A549 (cell line): ENCODE results near the gene OSBPL2.

ENCODE experiments used
- CEBPB ChIP-seq, 2 experiments: fragments of >200 bp in 1 of 2; sonication (Bioruptor Twin) in 1 of 2; formaldehyde crosslinking in 1 of 2; IDR thresholded peaks; 2 replicates each; pipeline ENCODE4 v1.6.1; 2012 to 2016
- CTCF ChIP-seq: fragments of >200 bp; sonication (Bioruptor Twin); formaldehyde crosslinking; IDR thresholded peaks from 3 replicates; pipeline ENCODE4 v1.5.1; 2016
- EP300 ChIP-seq, 2 experiments: fragments of >200 bp; sonication (Bioruptor Twin); formaldehyde crosslinking; IDR thresholded peaks; 2 replicates in 1 of 2; 3 replicates in 1 of 2; pipeline ENCODE4 v1.6.1; 2016 to 2017
- ESRRA ChIP-seq: fragments of 150-350 bp; IDR thresholded peaks from 2 replicates; pipeline ENCODE4 v1.6.1; 2014; ENCODE audit warnings: mild to moderate bottlenecking, low read length, borderline replicate concordance
- FOSL2 ChIP-seq, 2 experiments: fragments of 450-650 bp in 1 of 2; fragments of >200 bp in 1 of 2; sonication (Bioruptor Twin) in 1 of 2; formaldehyde crosslinking; IDR thresholded peaks; 2 replicates each; pipeline versions ENCODE4 v1.5.0 to v1.6.1; 2016 to 2020; ENCODE audit warnings: mild to moderate bottlenecking in 1 of 2, moderate library complexity in 1 of 2
- HDAC2 ChIP-seq: fragments of 200-600 bp; sonication (generic); IDR thresholded peaks from 2 replicates; pipeline ENCODE4 v1.6.1; 2016
- KDM5A ChIP-seq: fragments of 200-600 bp; sonication (generic); IDR thresholded peaks from 2 replicates; pipeline ENCODE4 v1.6.1; 2016; ENCODE audit warnings: antibody characterized with exemption, mild to moderate bottlenecking
- POLR2AphosphoS2 ChIP-seq: conservative IDR thresholded peaks from 2 replicates; pipeline ENCODE4 v1.6.1; 2012; ENCODE audit warnings: low read length, improper control_type of control experiment, inconsistent platforms
- ZSCAN20 ChIP-seq: fragments of 250-450 bp; sonication (Bioruptor Pico); IDR thresholded peaks from 2 replicates; pipeline ENCODE4 v1.8.0; 2022; ENCODE audit warnings: mild to moderate bottlenecking, moderate library complexity
- TF ChIP-seq, protein P1 (sequence below): fragments of 200-600 bp; sonication (generic); IDR thresholded peaks from 2 replicates; pipeline ENCODE4 v1.6.1; 2016; ENCODE audit warnings: antibody characterized with exemption, mild to moderate bottlenecking, moderate library complexity

DNA sequence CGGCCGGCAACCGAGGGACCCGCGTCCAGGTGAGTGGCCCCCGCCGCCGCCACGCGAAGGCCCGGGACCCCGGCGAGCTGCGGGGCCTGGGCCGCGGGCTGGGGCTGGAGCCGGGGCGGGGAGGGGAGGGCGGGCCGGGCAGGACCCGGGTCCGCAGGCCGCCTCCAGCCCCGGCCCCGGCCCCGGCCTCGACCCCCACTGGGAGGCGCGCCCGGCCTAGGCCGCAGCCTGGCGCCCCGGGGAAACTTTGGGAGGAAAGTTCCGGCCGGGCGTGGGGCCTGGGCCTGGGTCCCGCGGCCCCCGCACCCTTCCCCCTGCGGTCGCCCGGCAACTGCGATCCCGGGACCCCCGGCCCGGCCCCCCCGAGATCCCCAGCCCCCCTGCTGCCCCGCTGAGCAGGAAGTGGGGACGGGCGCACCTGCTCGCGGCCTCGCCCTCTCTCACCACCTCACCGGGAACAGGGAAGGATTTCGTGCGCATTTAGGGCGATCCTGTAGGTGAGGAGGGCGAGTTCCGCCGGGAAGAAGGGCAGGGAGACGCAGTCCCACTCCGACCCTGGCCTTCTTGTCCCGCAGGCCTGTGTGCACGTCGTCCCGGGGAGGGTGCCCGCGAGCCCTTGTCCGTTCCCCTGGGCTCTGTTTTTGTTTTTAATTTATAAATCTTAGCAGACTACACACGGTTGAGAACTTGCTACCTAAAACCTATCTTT lies 402 bp downstream of the OSBPL2 start:
- TF ChIP-seq, protein P1, sequence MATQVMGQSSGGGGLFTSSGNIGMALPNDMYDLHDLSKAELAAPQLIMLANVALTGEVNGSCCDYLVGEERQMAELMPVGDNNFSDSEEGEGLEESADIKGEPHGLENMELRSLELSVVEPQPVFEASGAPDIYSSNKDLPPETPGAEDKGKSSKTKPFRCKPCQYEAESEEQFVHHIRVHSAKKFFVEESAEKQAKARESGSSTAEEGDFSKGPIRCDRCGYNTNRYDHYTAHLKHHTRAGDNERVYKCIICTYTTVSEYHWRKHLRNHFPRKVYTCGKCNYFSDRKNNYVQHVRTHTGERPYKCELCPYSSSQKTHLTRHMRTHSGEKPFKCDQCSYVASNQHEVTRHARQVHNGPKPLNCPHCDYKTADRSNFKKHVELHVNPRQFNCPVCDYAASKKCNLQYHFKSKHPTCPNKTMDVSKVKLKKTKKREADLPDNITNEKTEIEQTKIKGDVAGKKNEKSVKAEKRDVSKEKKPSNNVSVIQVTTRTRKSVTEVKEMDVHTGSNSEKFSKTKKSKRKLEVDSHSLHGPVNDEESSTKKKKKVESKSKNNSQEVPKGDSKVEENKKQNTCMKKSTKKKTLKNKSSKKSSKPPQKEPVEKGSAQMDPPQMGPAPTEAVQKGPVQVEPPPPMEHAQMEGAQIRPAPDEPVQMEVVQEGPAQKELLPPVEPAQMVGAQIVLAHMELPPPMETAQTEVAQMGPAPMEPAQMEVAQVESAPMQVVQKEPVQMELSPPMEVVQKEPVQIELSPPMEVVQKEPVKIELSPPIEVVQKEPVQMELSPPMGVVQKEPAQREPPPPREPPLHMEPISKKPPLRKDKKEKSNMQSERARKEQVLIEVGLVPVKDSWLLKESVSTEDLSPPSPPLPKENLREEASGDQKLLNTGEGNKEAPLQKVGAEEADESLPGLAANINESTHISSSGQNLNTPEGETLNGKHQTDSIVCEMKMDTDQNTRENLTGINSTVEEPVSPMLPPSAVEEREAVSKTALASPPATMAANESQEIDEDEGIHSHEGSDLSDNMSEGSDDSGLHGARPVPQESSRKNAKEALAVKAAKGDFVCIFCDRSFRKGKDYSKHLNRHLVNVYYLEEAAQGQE, result no peak
- TF ChIP-seq POLR2AphosphoS2 (no peak), CEBPB (IDR thresholded peaks at IDR 0.05) (no peak), FOSL2 (IDR thresholded peaks at IDR 0.05) (no peak), FOSL2 (CRISPR knock-in tag; IDR thresholded peaks at IDR 0.05) (no peak), EP300 (IDR thresholded peaks at IDR 0.05) (no peak), CTCF (no peak), HDAC2 (no peak), ZSCAN20 (CRISPR knock-in tag) (no peak), KDM5A (no peak), ESRRA (no peak)
